HG03457 (cell line): Measurements from ENCODE around the gene FOXL3.
"Not testable (repeated sequence)": the region's sequence is repeated elsewhere in the genome, so short reads cannot be mapped to it uniquely, and the experiment has no call there.

Experiments
- ATAC-seq: cut with Tn5 transposase; IDR thresholded peaks from one replicate; pipeline ENCODE4 v1.9.1; 2021; ENCODE audit warnings: moderate number of reproducible peaks; ENCODE audit not compliant: unreplicated experiment

FOXL3 gene

GRCh38 chr7:335358-336148 is 45.6 kb downstream of the FOXL3 start:
- no peak for ATAC-seq

DNA sequence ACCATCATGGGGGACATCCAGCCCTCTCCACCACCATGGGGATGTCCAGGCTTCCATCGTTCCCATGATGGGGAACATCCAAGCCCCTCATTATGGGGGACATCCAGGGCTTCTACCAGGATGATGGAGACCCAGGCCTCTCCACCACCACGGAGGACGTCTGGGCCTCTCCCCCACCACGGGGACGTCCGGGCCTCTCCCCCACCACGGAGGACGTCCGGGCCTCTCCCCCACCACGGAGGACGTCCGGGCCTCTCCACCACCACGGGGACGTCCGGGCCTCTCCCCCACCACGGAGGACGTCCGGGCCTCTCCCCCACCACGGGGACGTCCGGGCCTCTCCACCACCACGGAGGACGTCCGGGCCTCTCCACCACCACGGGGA is 46.2 kb downstream of the FOXL3 start:
- ATAC-seq = not testable (repeated sequence)

DNA sequence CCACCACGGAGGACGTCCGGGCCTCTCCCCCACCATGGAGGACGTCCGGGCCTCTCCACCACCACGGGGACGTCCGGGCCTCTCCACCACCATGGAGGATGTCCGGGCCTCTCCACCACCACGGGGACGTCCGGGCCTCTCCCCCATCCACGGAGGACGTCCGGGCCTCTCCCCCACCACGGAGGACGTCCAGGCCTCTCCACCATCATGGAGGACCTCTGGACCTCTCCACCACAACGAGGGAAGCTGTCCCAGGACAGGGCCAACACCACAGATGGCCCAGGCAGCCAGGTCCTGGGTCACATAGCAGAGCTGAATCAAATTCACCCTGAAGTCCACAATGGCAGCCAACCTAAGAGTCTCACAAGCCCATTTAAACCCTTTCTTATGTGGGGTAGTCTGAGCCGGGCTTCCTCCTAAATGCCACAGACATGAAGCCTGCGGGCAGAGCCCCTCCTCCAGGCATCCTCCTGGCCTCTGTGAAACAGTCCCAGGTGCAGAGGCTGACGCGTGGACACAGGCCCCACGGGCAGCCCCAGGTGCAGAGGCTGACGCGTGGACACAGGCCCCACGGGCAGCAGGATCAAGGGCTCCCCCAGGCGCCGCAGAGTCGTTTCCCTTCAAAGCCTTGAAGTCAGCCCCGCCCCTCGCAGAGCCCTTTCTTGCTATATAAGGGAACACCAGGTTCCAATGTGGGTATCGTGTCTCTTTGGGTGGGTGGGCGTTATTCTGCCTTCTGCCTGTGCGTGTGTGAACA is 47.0 kb downstream of the FOXL3 start:
- no peak for ATAC-seq

GRCh38 chr7:337567-337951 is 47.6 kb downstream of the FOXL3 start:
- ATAC-seq = no peak

DNA sequence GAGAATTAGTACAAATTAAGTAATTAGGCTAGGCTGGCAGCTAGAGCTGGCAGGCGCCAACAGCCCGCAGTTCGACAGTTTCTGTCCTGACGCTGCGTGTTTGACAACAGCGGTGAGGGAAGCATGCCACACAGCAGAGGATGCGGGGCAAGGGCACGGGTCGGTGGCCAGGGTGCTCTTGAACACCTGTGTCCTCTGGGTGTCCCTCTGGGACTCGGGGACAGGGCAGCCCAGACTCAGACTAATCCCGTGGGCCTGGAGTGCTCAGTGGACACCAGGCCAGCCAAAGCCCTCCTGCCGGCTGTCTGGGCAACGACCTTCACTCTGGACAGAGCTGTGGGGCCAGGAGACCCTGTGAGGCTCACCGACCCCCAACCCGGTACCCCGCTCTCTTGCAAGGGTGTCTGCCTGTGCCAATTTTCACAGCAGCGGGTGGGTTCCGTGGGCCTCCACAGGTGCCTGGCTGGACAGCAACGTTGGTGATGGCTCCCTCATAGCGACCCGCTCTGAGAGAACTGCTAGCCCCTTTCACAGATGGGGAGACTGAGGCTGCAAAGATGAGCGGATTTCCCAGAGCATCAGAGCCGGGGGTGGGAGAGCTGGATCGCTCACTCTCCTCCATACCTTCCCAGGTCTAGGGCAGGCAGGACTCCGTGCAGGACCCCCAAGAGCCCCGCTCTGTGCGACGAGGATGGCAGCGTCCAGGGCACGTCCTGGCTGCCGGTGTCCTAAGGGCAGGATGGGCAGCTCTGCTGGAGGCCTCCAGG is 48.5 kb downstream of the FOXL3 start:
- ATAC-seq = no peak

GRCh38 chr7:339062-339342 is 49.0 kb downstream of the FOXL3 start:
- no peak for ATAC-seq

GRCh38 chr7:339696-340095 is 49.7 kb downstream of the FOXL3 start:
- no peak for ATAC-seq

GRCh38 chr7:340200-340937 is 50.4 kb downstream of the FOXL3 start:
- ATAC-seq = no peak
